GM19452 (cell line): ENCODE results near the gene EXOC2.
"Not testable (repeated sequence)": the region's sequence is repeated elsewhere in the genome, so short reads cannot be mapped to it uniquely, and the experiment has no call there.

Experiments
- ATAC-seq: cut with Tn5 transposase; IDR thresholded peaks from one replicate; pipeline ENCODE4 v1.9.1; 2021; ENCODE audit not compliant: unreplicated experiment

Gene EXOC2

GRCh38 chr6:683742-684440 is 9.0 kb downstream of the EXOC2 start:
- no peak for ATAC-seq

GRCh38 chr6:680666-681340 is 12.1 kb downstream of the EXOC2 start:
- no peak for ATAC-seq

GRCh38 chr6:680251-680650 is 12.7 kb downstream of the EXOC2 start:
- ATAC-seq = no peak

GRCh38 chr6:679282-679681 is 13.7 kb downstream of the EXOC2 start:
- no peak for ATAC-seq

- ATAC-seq = no peak
These were observed 14.4 kb downstream of the EXOC2 start for GRCh38 chr6:678520-678919.

- no peak for ATAC-seq
These were observed 15.0 kb downstream of the EXOC2 start for GRCh38 chr6:677919-678318.

- ATAC-seq = no peak
These were observed 18.0 kb downstream of the EXOC2 start for GRCh38 chr6:674956-675355.

- no peak for ATAC-seq
These were observed 18.5 kb downstream of the EXOC2 start for GRCh38 chr6:674406-674805.

- ATAC-seq = no peak
These were observed 25.5 kb downstream of the EXOC2 start for GRCh38 chr6:667253-667927.

GRCh38 chr6:665403-666267 is 27.3 kb downstream of the EXOC2 start:
- no peak for ATAC-seq

GRCh38 chr6:663788-664187 is 29.2 kb downstream of the EXOC2 start:
- not testable (repeated sequence) for ATAC-seq

- no peak for ATAC-seq
These were observed 33.0 kb downstream of the EXOC2 start for GRCh38 chr6:659716-660581.

- ATAC-seq = no peak
These were observed 34.7 kb downstream of the EXOC2 start for GRCh38 chr6:658244-658643.

GRCh38 chr6:657743-658142 is 35.2 kb downstream of the EXOC2 start:
- no peak for ATAC-seq

GRCh38 chr6:656460-657252 is 36.3 kb downstream of the EXOC2 start, which contains the start of gene HUS1B:
Gene HUS1B (minus strand): TSS chr6:657100. CDS start chr6:656944, 156 bp downstream.
- ATAC-seq = no peak

- no peak for ATAC-seq
These were observed 38.8 kb downstream of the EXOC2 start for GRCh38 chr6:654136-654535.

- ATAC-seq = no peak
These were observed 40.1 kb downstream of the EXOC2 start for GRCh38 chr6:652865-653264.

GRCh38 chr6:650098-650497 is 42.8 kb downstream of the EXOC2 start:
- ATAC-seq = no peak

- ATAC-seq = no peak
These were observed 50.1 kb downstream of the EXOC2 start for GRCh38 chr6:642805-643204.
